Fibroblast of skin of right quadriceps (primary cell): Measurements from ENCODE around the gene SLC6A3.
"Not testable (repeated sequence)": the region's sequence is repeated elsewhere in the genome, so short reads cannot be mapped to it uniquely, and the experiment has no call there.

Source experiments
- DNase-seq: peaks from one replicate; pipeline ENCODE4 v3.0.0-alpha.2; 2013

Gene SLC6A3

GRCh38 chr5:1367149-1367548 lies 78.1 kb downstream of the SLC6A3 start:
- DNase-seq: no peak

- no peak for DNase-seq
Observed at GRCh38 chr5:1366514-1366913, 78.7 kb downstream of the SLC6A3 start.

GRCh38 chr5:1364211-1364610 lies 81.0 kb downstream of the SLC6A3 start:
- DNase-seq: no peak

- no peak for DNase-seq
Observed at GRCh38 chr5:1363581-1363980, 81.7 kb downstream of the SLC6A3 start.

GRCh38 chr5:1363160-1363559 lies 82.1 kb downstream of the SLC6A3 start:
- DNase-seq: no peak

- no peak for DNase-seq
Observed at GRCh38 chr5:1362242-1363015, 82.8 kb downstream of the SLC6A3 start.

GRCh38 chr5:1360861-1361260 lies 84.4 kb downstream of the SLC6A3 start:
- DNase-seq: no peak

- not testable (repeated sequence) for DNase-seq
Observed at GRCh38 chr5:1360367-1360766, 84.9 kb downstream of the SLC6A3 start.

GRCh38 chr5:1359713-1360112 lies 85.5 kb downstream of the SLC6A3 start:
- no peak for DNase-seq

- DNase-seq: no peak
Observed at GRCh38 chr5:1359031-1359645, 86.1 kb downstream of the SLC6A3 start.

- DNase-seq: no peak
Observed at GRCh38 chr5:1358726-1359025, 86.6 kb downstream of the SLC6A3 start.

- DNase-seq: no peak
Observed at GRCh38 chr5:1357946-1358725, 87.1 kb downstream of the SLC6A3 start.

GRCh38 chr5:1356873-1357787 lies 88.1 kb downstream of the SLC6A3 start:
- DNase-seq: no peak

- DNase-seq: no peak
Observed at GRCh38 chr5:1354576-1354975, 90.7 kb downstream of the SLC6A3 start.

- no peak for DNase-seq
Observed at GRCh38 chr5:1352231-1353219, 92.7 kb downstream of the SLC6A3 start.

GRCh38 chr5:1351156-1351555 lies 94.1 kb downstream of the SLC6A3 start:
- DNase-seq: no peak

- DNase-seq: no peak
Observed at GRCh38 chr5:1349246-1349645, 96.0 kb downstream of the SLC6A3 start.

GRCh38 chr5:1348986-1349245 lies 96.3 kb downstream of the SLC6A3 start:
- DNase-seq: no peak

- no peak for DNase-seq
Observed at GRCh38 chr5:1347571-1347970, 97.7 kb downstream of the SLC6A3 start.

GRCh38 chr5:1346627-1347440 lies 98.4 kb downstream of the SLC6A3 start:
- no peak for DNase-seq
